AG04449 (cell line): ENCODE results near the gene SCLT1.

Experiments
- CTCF ChIA-PET: fragments of 350-600 bp; formaldehyde crosslinking; extraction: SDS; loops from one replicate; lab custom pipeline; 2021; ENCODE audit warnings: antibody characterized with exemption; lab: Yijun Ruan, JAX
- POLR2A ChIA-PET: fragments of 400-600, 350-600 bp; formaldehyde crosslinking; extraction: SDS; loops from one replicate; lab custom pipeline; 2020; ENCODE audit warnings: antibody characterized with exemption, inconsistent platforms; lab: Yijun Ruan, JAX
- DNase-seq: peaks from one replicate; pipeline ENCODE4 v3.0.0-alpha.2; 2010; ENCODE audit warnings: low read depth, low spot score
- H3K4me3 ChIP-seq: 2 replicates; pipeline ENCODE4 v1.5.1; 2011; ENCODE audit warnings: low read depth, mild to moderate bottlenecking, control low read depth, low read length
- CTCF ChIP-seq: IDR thresholded peaks from one replicate; pipeline ENCODE4 v1.5.1; 2011; ENCODE audit warnings: mild to moderate bottlenecking, moderate library complexity, low read length, control low read depth, inconsistent platforms; ENCODE audit not compliant: insufficient read depth; ENCODE audit errors: missing control alignments

SCLT1 gene

GRCh38 chr4:128858879-128859671, 234.3 kb downstream of the SCLT1 start:
- DNase-seq: peak; percentile 61
- POLR2A ChIA-PET: interaction anchor here (1.1 to 2.7 kb wide), 2 partner anchors 36 to 46 kb away, joined by 4 to 8 read pairs; no protein-coding TSS in a partner anchor
- CTCF ChIA-PET: interaction anchor here (1.0 kb wide), 1 partner anchor 285 kb away, joined by 5 read pairs; no protein-coding TSS in a partner anchor
- TF ChIP-seq CTCF: no peak
- no peak overlapping the region for H3K4me3 ChIP-seq

- no peak for TF ChIP-seq CTCF
- POLR2A ChIA-PET: no interaction called here
- no peak for DNase-seq
- no peak overlapping the region for H3K4me3 ChIP-seq
- CTCF ChIA-PET: interaction anchor here (1.3 to 1.9 kb wide), 5 partner anchors 12 to 402 kb away, joined by 4 to 6 read pairs (median 6); no protein-coding TSS in a partner anchor
Measured at GRCh38 chr4:128856246-128856645, 237.1 kb downstream of the SCLT1 start.

GRCh38 chr4:128855621-128856020, 237.7 kb downstream of the SCLT1 start:
- CTCF ChIA-PET: interaction anchor here (0.7 to 3.6 kb wide), 8 partner anchors 8 to 647 kb away, joined by 3 to 31 read pairs (median 6); partner anchors contain the start of gene JADE1
- no peak for TF ChIP-seq CTCF
- no peak for DNase-seq
- H3K4me3 ChIP-seq: no peak overlapping the region
- POLR2A ChIA-PET: interaction anchor here (1.2 kb wide), 1 partner anchor 33 kb away, joined by 5 read pairs; no protein-coding TSS in a partner anchor

GRCh38 chr4:128854433-128854832, 238.9 kb downstream of the SCLT1 start:
- no peak overlapping the region for H3K4me3 ChIP-seq
- TF ChIP-seq CTCF: no peak
- ChIA-PET CTCF (interaction anchor here (0.6 to 3.6 kb wide), 6 partner anchors 9 to 1122 kb away, joined by 3 to 31 read pairs (median 6); no protein-coding TSS in a partner anchor), POLR2A (interaction anchor here (1.2 kb wide), 2 partner anchors 31 to 42 kb away, joined by 3 to 5 read pairs; no protein-coding TSS in a partner anchor)
- peak; percentile 64 for DNase-seq

GRCh38 chr4:128853741-128854140, 239.6 kb downstream of the SCLT1 start:
- no peak overlapping the region for H3K4me3 ChIP-seq
- CTCF ChIA-PET: interaction anchor here (0.6 to 3.6 kb wide), 5 partner anchors 9 to 1122 kb away, joined by 3 to 31 read pairs (median 6); no protein-coding TSS in a partner anchor
- POLR2A ChIA-PET: interaction anchor here (1.2 kb wide), 1 partner anchor 41 kb away, joined by 3 read pairs; no protein-coding TSS in a partner anchor
- DNase-seq: no peak
- TF ChIP-seq CTCF: no peak

GRCh38 chr4:128850252-128850651, 243.1 kb downstream of the SCLT1 start:
- H3K4me3 ChIP-seq: no peak overlapping the region
- no peak for DNase-seq
- CTCF ChIA-PET: interaction anchor here (2.3 kb wide), 1 partner anchor 13 kb away, joined by 12 read pairs; no protein-coding TSS in a partner anchor
- TF ChIP-seq CTCF: no peak
- POLR2A ChIA-PET: interaction anchor here (0.6 to 0.8 kb wide), 2 partner anchors 38 to 562 kb away, joined by 3 read pairs; no protein-coding TSS in a partner anchor
